GM23248 (cell line): ENCODE measurements around the gene ALDH1A2. TPM values are rescaled to one million over a fixed set of nuclear protein-coding genes. Genes with fewer than 3 reads are reported as not detected.

Experiments used
- DNase-seq: peaks from one replicate; pipeline ENCODE4 v3.0.0-alpha.2; 2015
- H2AFZ ChIP-seq: fragments of 200-600 bp; sonication (generic); 2 replicates; pipeline ENCODE4 v1.6.1; 2016; ENCODE audit warnings: antibody characterized with exemption
- H3F3A ChIP-seq: fragments of 200-600 bp; sonication (generic); 2 replicates; pipeline ENCODE4 v1.6.1; 2016; ENCODE audit warnings: mild to moderate bottlenecking, antibody characterized with exemption, mixed run types; ENCODE audit not compliant: insufficient read depth
- H3K27ac ChIP-seq: fragments of 200-600 bp; sonication (generic); 2 replicates; pipeline ENCODE4 v1.5.1; 2016; ENCODE audit warnings: mild to moderate bottlenecking
- H3K27me3 ChIP-seq: fragments of 200-600 bp; sonication (generic); replicated peaks from 2 replicates; pipeline ENCODE4 v1.6.1; 2016; ENCODE audit warnings: mild to moderate bottlenecking; ENCODE audit not compliant: insufficient read depth
- H3K36me3 ChIP-seq: fragments of 200-600 bp; sonication (generic); 2 replicates; pipeline ENCODE4 v1.6.1; 2016; ENCODE audit warnings: low read depth, mild to moderate bottlenecking
- H3K4me1 ChIP-seq: fragments of 200-600 bp; sonication (generic); 2 replicates; pipeline ENCODE4 v1.6.1; 2016; ENCODE audit warnings: mild to moderate bottlenecking; ENCODE audit not compliant: insufficient read depth
- H3K4me2 ChIP-seq: fragments of 200-600 bp; sonication (generic); one replicate; pipeline ENCODE4 v1.6.1; 2016; ENCODE audit warnings: mild to moderate bottlenecking; ENCODE audit not compliant: unreplicated experiment
- H3K4me3 ChIP-seq: fragments of 200-600 bp; sonication (generic); 2 replicates; pipeline ENCODE4 v1.5.1; 2016; ENCODE audit warnings: mild to moderate bottlenecking
- H3K79me2 ChIP-seq: fragments of 200-600 bp; sonication (generic); 2 replicates; pipeline ENCODE4 v1.6.1; 2016; ENCODE audit warnings: mild to moderate bottlenecking; ENCODE audit not compliant: insufficient read depth
- H3K9ac ChIP-seq: fragments of 200-600 bp; sonication (generic); 2 replicates; pipeline ENCODE4 v1.6.1; 2016; ENCODE audit warnings: mild to moderate bottlenecking
- H3K9me2 ChIP-seq: fragments of 200-600 bp; sonication (generic); 2 replicates; pipeline ENCODE4 v1.6.1; 2016; ENCODE audit warnings: mixed run types, mild to moderate bottlenecking, moderate library complexity; ENCODE audit not compliant: insufficient read depth
- H3K9me3 ChIP-seq: fragments of 200-600 bp; sonication (generic); one replicate; pipeline ENCODE4 v1.6.1; 2017; ENCODE audit warnings: low read depth
- H4K20me1 ChIP-seq: fragments of 200-600 bp; sonication (generic); 2 replicates; pipeline ENCODE4 v1.6.0; 2016; ENCODE audit not compliant: insufficient read depth
- EZH2 ChIP-seq: fragments of 200-600 bp; sonication (generic); IDR thresholded peaks from 2 replicates; pipeline ENCODE4 v1.6.1; 2018; ENCODE audit warnings: antibody characterized with exemption, mild to moderate bottlenecking; ENCODE audit not compliant: insufficient read depth, poor library complexity, severe bottlenecking
- EZH2phosphoT487 ChIP-seq: fragments of 200-600 bp; sonication (generic); IDR thresholded peaks from 2 replicates; pipeline ENCODE4 v1.6.1; 2018; ENCODE audit warnings: antibody characterized with exemption, moderate library complexity, mild to moderate bottlenecking, low read depth; ENCODE audit not compliant: insufficient read depth
- WGBS, 2 experiments: methylation state at CpG; one replicate each; pipeline ENCODE4 v1.1.6; 2015 to 2017; ENCODE audit warnings: low lambda C conversion rate in 2 of 2, low coverage in 1 of 2; ENCODE audit errors: missing lambda C conversion rate in 2 of 2; 5-methylcytosine and 5-hydroxymethylcytosine counted together
- in situ Hi-C: fragments of 300-500 bp; cut with MboI; formaldehyde crosslinking; loops from 2 replicates; pipeline ENCODE4 v1.15.0; 2020
- polyA plus RNA-seq: library from polyadenylated mRNA; unstranded; fragments of >200 nt; fragmentation: Nextera tagmentation; extraction: Ambion mirVana; gene quantifications from 2 replicates; pipeline ENCODE4 v1.2.1, GENCODE V29; 2016
- total RNA-seq: library from RNA; depleted of rRNA; stranded (reverse); fragments of >200 nt; shearing (Covaris generic); gene quantifications from 2 replicates; pipeline ENCODE4 v1.2.3, GENCODE V29; 2014

ALDH1A2 gene
- total and polyA plus RNA-seq, 2 experiments from 2014 or later, result 0.11 to 0.68 TPM

GRCh38 chr15:58064980-58065444 is 499 bp downstream of the ALDH1A2 start:
- TF ChIP-seq EZH2 (no peak), EZH2phosphoT487 (no peak)
- Histone ChIP-seq H3F3A (no peaks in the 10 kb centered on the region), H4K20me1 (no peaks in the 10 kb centered on the region), H2AFZ (no peak overlapping the region), H3K4me3 (no peak overlapping the region), H3K79me2 (no peaks in the 10 kb centered on the region), H3K9me3 (no peaks in the 10 kb centered on the region), H3K9ac (no peak overlapping the region), H3K27ac (no peak overlapping the region), H3K4me1 (no peaks in the 10 kb centered on the region), H3K4me2 (no peak overlapping the region), H3K9me2 (no peaks in the 10 kb centered on the region), H3K27me3 (peaks cover 71% of the 10 kb centered on the region), H3K36me3 (no peaks in the 10 kb centered on the region)
- DNase-seq, result peak; percentile 12
- in situ Hi-C loops, result loop anchor here (10.0 kb wide), 1 partner anchor 510 kb away; no protein-coding TSS in a partner anchor
- 18% methylated on average over 30 to 39 of the region's 39 CpGs for WGBS, 2 experiments

- Histone ChIP-seq H2AFZ (no peak overlapping the region), H3K4me3 (no peak overlapping the region), H3K36me3 (no peaks in the 10 kb centered on the region), H3K9me2 (no peaks in the 10 kb centered on the region), H3K4me1 (no peaks in the 10 kb centered on the region), H3K9me3 (no peaks in the 10 kb centered on the region), H3F3A (no peaks in the 10 kb centered on the region), H4K20me1 (no peaks in the 10 kb centered on the region), H3K9ac (no peak overlapping the region), H3K4me2 (no peak overlapping the region), H3K79me2 (no peaks in the 10 kb centered on the region), H3K27me3 (peaks cover 78% of the 10 kb centered on the region), H3K27ac (no peak overlapping the region)
- no peak for DNase-seq
- in situ Hi-C loops, result loop anchor here (10.0 kb wide), 1 partner anchor 510 kb away; no protein-coding TSS in a partner anchor
- WGBS, 2 experiments, result 20 to 24% methylated on average over 22 of the region's 22 CpGs
- no peak for TF ChIP-seq EZH2
- TF ChIP-seq EZH2phosphoT487, result peak; percentile 56; the same call in 1 of the 2 replicates
Observed at GRCh38 chr15:58064082-58064979, 1.2 kb downstream of the ALDH1A2 start.

GRCh38 chr15:58063614-58064013 is 1.9 kb downstream of the ALDH1A2 start:
- no peak for DNase-seq
- H3K27me3 ChIP-seq, result peaks cover 85% of the 10 kb centered on the region
- H3K9me2 ChIP-seq, result no peaks in the 10 kb centered on the region
- H3K79me2 ChIP-seq, result no peaks in the 10 kb centered on the region
- H2AFZ ChIP-seq, result no peak overlapping the region
- no peaks in the 10 kb centered on the region for H3K36me3 ChIP-seq
- WGBS, 2 experiments, result 40 to 52% methylated on average over 3 of the region's 3 CpGs
- no peaks in the 10 kb centered on the region for H3K9me3 ChIP-seq
- no peak overlapping the region for H3K27ac ChIP-seq
- no peaks in the 10 kb centered on the region for H3F3A ChIP-seq
- TF ChIP-seq EZH2phosphoT487, result 0 out of 2 replicates have a peak, but pooled peaks have one; percentile 39
- TF ChIP-seq EZH2, result no peak
- H3K9ac ChIP-seq, result no peak overlapping the region
- H4K20me1 ChIP-seq, result no peaks in the 10 kb centered on the region
- H3K4me1 ChIP-seq, result no peaks in the 10 kb centered on the region
- no peak overlapping the region for H3K4me2 ChIP-seq
- in situ Hi-C loops, result loop anchor here (10.0 kb wide), 1 partner anchor 509 kb away; no protein-coding TSS in a partner anchor
- no peak overlapping the region for H3K4me3 ChIP-seq

- H3K4me3 ChIP-seq, result no peak overlapping the region
- peaks cover 86% of the 10 kb centered on the region for H3K27me3 ChIP-seq
- WGBS, 2 experiments, result 83% methylated on average over 4 of the region's 4 CpGs
- no peaks in the 10 kb centered on the region for H4K20me1 ChIP-seq
- no peak for DNase-seq
- no peaks in the 10 kb centered on the region for H3K9me3 ChIP-seq
- no peak overlapping the region for H3K4me2 ChIP-seq
- no peak overlapping the region for H2AFZ ChIP-seq
- TF ChIP-seq EZH2phosphoT487 (no peak), EZH2 (no peak)
- no peak overlapping the region for H3K9ac ChIP-seq
- no peaks in the 10 kb centered on the region for H3K79me2 ChIP-seq
- no peaks in the 10 kb centered on the region for H3F3A ChIP-seq
- no peaks in the 10 kb centered on the region for H3K36me3 ChIP-seq
- no peak overlapping the region for H3K27ac ChIP-seq
- H3K9me2 ChIP-seq, result no peaks in the 10 kb centered on the region
- no peaks in the 10 kb centered on the region for H3K4me1 ChIP-seq
- in situ Hi-C loops, result loop anchor here (10.0 kb wide), 1 partner anchor 508 kb away; no protein-coding TSS in a partner anchor
Observed at GRCh38 chr15:58062983-58063382, 2.5 kb downstream of the ALDH1A2 start.
